HepG2 (cell line): ENCODE results near the gene GNL1. TPM values are rescaled to one million over a fixed set of nuclear protein-coding genes. Genes with fewer than 3 reads are reported as not detected.
"Not testable (repeated sequence)": the region's sequence is repeated elsewhere in the genome, so short reads cannot be mapped to it uniquely, and the experiment has no call there.

ENCODE experiments used
- ATAC-seq: fragments of 200-7000 bp; cut with Tn5 transposase; 3 replicates; pipeline ENCODE4 v1.9.1; 2020; ENCODE audit warnings: mild to moderate bottlenecking, moderate library complexity
- BruUV-seq: library from RNA; stranded (reverse); fragments of 400-500 nt; replicated peaks from 2 replicates; lab custom pipeline; 2021; lab: Mats Ljungman, UMichigan
- CTCF ChIA-PET: fragments of 300-600 bp; formaldehyde crosslinking; extraction: SDS; loops from one replicate; lab custom pipeline; 2021; ENCODE audit warnings: low total read pairs, inconsistent platforms, low intra/inter-chr PET ratio; lab: Yijun Ruan, JAX
- POLR2A ChIA-PET: fragments of 350-600 bp; sonication (Branson Sonifier 250); formaldehyde crosslinking; loops from one replicate; lab custom pipeline; 2020; ENCODE audit warnings: antibody characterized with exemption, inconsistent platforms; lab: Yijun Ruan, JAX
- DNase-seq: peaks from one replicate; pipeline ENCODE4 v3.0.0-alpha.2; 2015; ENCODE audit warnings: low spot score
- FAIRE-seq: peaks from 3 replicates; lab custom pipeline; 2011; peaks lifted over from hg19 to GRCh38; lab: Jason Lieb, UNC
- H2AFZ ChIP-seq: one replicate; pipeline ENCODE4 v1.6.1; 2011; ENCODE audit warnings: low read length, inconsistent platforms
- H3K27ac ChIP-seq: fragments of 300-600 bp; 3 replicates; pipeline ENCODE4 v1.8.0; 2011; ENCODE audit warnings: mixed run types, mild to moderate bottlenecking, mixed read lengths, low read length, inconsistent platforms; ENCODE audit not compliant: insufficient read depth; ENCODE audit errors: extremely low read length
- H3K27me3 ChIP-seq, 2 experiments: fragments of 200-600 bp in 1 of 2; 2 replicates in 1 of 2; 3 replicates in 1 of 2; pipeline versions ENCODE4 v1.6.0 to v1.8.0; 2011; ENCODE audit warnings: low read length in 2 of 2, mild to moderate bottlenecking in 2 of 2, moderate library complexity in 2 of 2, inconsistent platforms in 1 of 2; ENCODE audit not compliant: insufficient read depth in 2 of 2, control insufficient read depth in 1 of 2
- H3K36me3 ChIP-seq, 2 experiments: fragments of 200-600 bp in 1 of 2; replicated peaks in 1 of 2; 2 replicates in 1 of 2; 3 replicates in 1 of 2; pipeline versions ENCODE4 v1.5.1 to v1.8.0; 2011; ENCODE audit warnings: low read length in 2 of 2, inconsistent platforms in 1 of 2; ENCODE audit not compliant: insufficient read depth in 2 of 2, control insufficient read depth in 1 of 2
- H3K4me1 ChIP-seq: 2 replicates; pipeline ENCODE4 v1.5.1; 2012; ENCODE audit warnings: low read length, inconsistent platforms; ENCODE audit not compliant: insufficient read depth
- H3K4me2 ChIP-seq: 2 replicates; pipeline ENCODE4 v1.6.0; 2011; ENCODE audit warnings: low read depth, low read length, inconsistent platforms
- H3K4me3 ChIP-seq, 3 experiments: fragments of 200-600 bp in 1 of 3; sonication (generic), shearing (Covaris generic) in 1 of 3; replicated peaks in 1 of 3; 2 replicates each; pipeline ENCODE4 v1.5.1; 2011 to 2016; ENCODE audit warnings: low read length in 3 of 3, inconsistent platforms in 2 of 3, low read depth in 2 of 3, mild to moderate bottlenecking in 2 of 3, control low read depth in 1 of 3, mixed read lengths in 1 of 3; ENCODE audit not compliant: insufficient read depth in 1 of 3
- H3K79me2 ChIP-seq: one replicate; pipeline ENCODE4 v1.6.1; 2011; ENCODE audit warnings: low read length, inconsistent platforms; ENCODE audit not compliant: insufficient read depth
- H3K9ac ChIP-seq: 2 replicates; pipeline ENCODE4 v1.6.0; 2011; ENCODE audit warnings: mild to moderate bottlenecking, low read depth, low read length, inconsistent platforms; ENCODE audit not compliant: insufficient read depth
- H3K9me3 ChIP-seq: 2 replicates; pipeline ENCODE4 v1.5.1; 2012; ENCODE audit warnings: mild to moderate bottlenecking, low read length
- H4K20me1 ChIP-seq: 2 replicates; pipeline ENCODE4 v1.6.0; 2011; ENCODE audit warnings: inconsistent platforms, mild to moderate bottlenecking, low read length, moderate library complexity; ENCODE audit not compliant: insufficient read depth
- DMAP1 ChIP-seq: IDR thresholded peaks from 2 replicates; pipeline ENCODE4 v1.6.1; 2016
- FOXA1 ChIP-seq, 2 experiments: fragments of 450-650 bp in 1 of 2; sonication (generic) in 1 of 2; formaldehyde crosslinking in 1 of 2; IDR thresholded peaks; 2 replicates each; pipeline versions ENCODE4 v1.4.0 to v1.6.1; 2016 to 2020; ENCODE audit warnings: missing genetic modification reagents in 1 of 2
- FOXK1 ChIP-seq: sonication (generic); formaldehyde crosslinking; IDR thresholded peaks from 2 replicates; pipeline ENCODE4 v1.4.0; 2020; ENCODE audit warnings: low read depth, missing genetic modification reagents, borderline replicate concordance
- FOXO1 ChIP-seq: sonication (generic); formaldehyde crosslinking; IDR thresholded peaks from 2 replicates; pipeline ENCODE4 v1.4.0; 2020; ENCODE audit warnings: missing genetic modification reagents
- GATAD1 ChIP-seq: IDR thresholded peaks from 2 replicates; pipeline ENCODE4 v1.6.1; 2016; ENCODE audit warnings: missing genetic modification reagents, missing compliant biosample characterization
- HDAC1 ChIP-seq: sonication (generic); formaldehyde crosslinking; IDR thresholded peaks from 2 replicates; pipeline ENCODE4 v1.5.1; 2020; ENCODE audit warnings: mild to moderate bottlenecking, missing genetic modification reagents
- KDM5B ChIP-seq: sonication (generic); formaldehyde crosslinking; IDR thresholded peaks from 2 replicates; pipeline ENCODE4 v1.4.0; 2020; ENCODE audit warnings: missing genetic modification reagents, mild to moderate bottlenecking, borderline replicate concordance
- PATZ1 ChIP-seq: sonication (generic); formaldehyde crosslinking; IDR thresholded peaks from 2 replicates; pipeline ENCODE4 v1.4.0; 2020; ENCODE audit warnings: missing genetic modification reagents
- ZGPAT ChIP-seq: IDR thresholded peaks from 2 replicates; pipeline ENCODE4 v1.6.1; 2016; ENCODE audit warnings: mild to moderate bottlenecking
- ZMYM3 ChIP-seq: sonication (generic); formaldehyde crosslinking; IDR thresholded peaks from 2 replicates; pipeline ENCODE4 v1.5.1; 2020; ENCODE audit warnings: mild to moderate bottlenecking, missing genetic modification reagents
- ZNF451 ChIP-seq: sonication (generic); formaldehyde crosslinking; IDR thresholded peaks from 2 replicates; pipeline ENCODE4 v1.5.0; 2020; ENCODE audit warnings: mild to moderate bottlenecking, missing genetic modification reagents
- ZNF687 ChIP-seq: sonication (generic); formaldehyde crosslinking; IDR thresholded peaks from 2 replicates; pipeline ENCODE4 v1.5.1; 2020; ENCODE audit warnings: mild to moderate bottlenecking, missing genetic modification reagents, moderate library complexity
- ZNF710 ChIP-seq: sonication (generic); formaldehyde crosslinking; IDR thresholded peaks from 2 replicates; pipeline ENCODE4 v1.5.0; 2020; ENCODE audit warnings: mild to moderate bottlenecking, missing genetic modification reagents, borderline replicate concordance
- ZNF883 ChIP-seq: sonication (generic); formaldehyde crosslinking; IDR thresholded peaks from 2 replicates; pipeline ENCODE4 v1.5.1; 2020; ENCODE audit warnings: mild to moderate bottlenecking, missing genetic modification reagents; ENCODE audit errors: not compliant biosample characterization
- WGBS: methylation state at CpG from one replicate; pipeline ENCODE4 v1.1.6; 2017; ENCODE audit warnings: low lambda C conversion rate; 5-methylcytosine and 5-hydroxymethylcytosine counted together
- in situ Hi-C: cut with HindIII; loops from 2 replicates; pipeline ENCODE4 v1.10.0; 2017; ENCODE audit warnings: low pct_unique_long_range_greater_than_20kb; ENCODE audit not compliant: extremely low pct_ligation_motif_present
- intact Hi-C: fragments of 100-400 bp; cut with micrococcal nuclease; formaldehyde crosslinking; loops from one replicate; pipeline ENCODE4 v1.10.0; 2022; ENCODE audit not compliant: unreplicated experiment
- polyA plus RNA-seq, 8 experiments: library from polyadenylated mRNA; depleted of rRNA in 3 of 8; stranded (reverse) in 7 of 8; unstranded in 1 of 8; fragments of >200 nt; fragmentation: Illumina TruSeq in 4 of 8; extraction: Trizol in 4 of 8; gene quantifications; 2 replicates each; pipeline versions ENCODE4 v1.2.1 to v1.2.3, GENCODE V29; 2011 to 2016; ENCODE audit warnings: low read depth in 4 of 8, missing spikeins in 1 of 8, mixed read lengths in 1 of 8; ENCODE audit not compliant: insufficient read depth in 1 of 8
- total RNA-seq, 5 experiments: library from RNA; depleted of rRNA; stranded (reverse); fragments of >200 nt; fragmentation: Illumina TruSeq; extraction: Trizol; gene quantifications; 2 replicates each; pipeline ENCODE4 v1.2.3, GENCODE V29; 2016; ENCODE audit warnings: low read depth in 1 of 5

Gene GNL1
- total and polyA plus RNA-seq, 2 of the 13 experiments (the other 11 are each of a cell fraction or from before 2014, with no cell fraction given): 35.0 to 55.6 TPM

- H3K79me2 ChIP-seq; H3K36me3 ChIP-seq; H3K27me3 ChIP-seq; intact Hi-C loops; BruUV-seq; H3K9me3 ChIP-seq; FAIRE-seq; H4K20me1 ChIP-seq; in situ Hi-C loops; CTCF ChIA-PET; TF ChIP-seq FOXA1 (IDR thresholded peaks at IDR 0.05): not testable (repeated sequence)
- DNase-seq (peak; percentile 70), ATAC-seq (peak; percentile 68)
- Histone ChIP-seq H2AFZ (peak overlapping the region; percentile 59), H3K4me2 (peak overlapping the region; percentile 69), H3K27ac (peak overlapping the region; percentile 24), H3K9ac (0 out of 2 replicates have a peak overlapping the region, but pooled peaks have one; percentile 10), H3K4me1 (peaks cover 34% of the 10 kb centered on the region), H3K4me3 (peak overlapping the region in 1 of 3 experiments; percentile 39; a peak in 1 of 6 replicates)
- POLR2A ChIA-PET: interaction anchor here (0.9 to 1.6 kb wide), 7 partner anchors 8 to 94 kb away, joined by 3 to 5 read pairs (median 4); no protein-coding TSS in a partner anchor
- 45% methylated on average over 4 of the region's 7 CpGs for WGBS
- TF ChIP-seq GATAD1: 0 out of 2 replicates have a peak, but pooled peaks have one; percentile 20
- TF ChIP-seq ZMYM3 (CRISPR knock-in tag): peak; percentile 38; the same call in 1 of the 2 replicates
- peak; percentile 87 for TF ChIP-seq FOXA1 (CRISPR knock-in tag; IDR thresholded peaks at IDR 0.05)
- TF ChIP-seq DMAP1 (CRISPR knock-in tag): 0 out of 2 replicates have a peak, but pooled peaks have one; percentile 35
- peak; percentile 63 for TF ChIP-seq ZNF687
- 0 out of 2 replicates have a peak, but pooled peaks have one; percentile 24 for TF ChIP-seq KDM5B (CRISPR knock-in tag)
- TF ChIP-seq HDAC1: 0 out of 2 replicates have a peak, but pooled peaks have one; percentile 33
- TF ChIP-seq FOXO1 (CRISPR knock-in tag): peak; percentile 42; the same call in 1 of the 2 replicates
- TF ChIP-seq FOXK1 (CRISPR knock-in tag): 0 out of 2 replicates have a peak, but pooled peaks have one; percentile 48
- 0 out of 2 replicates have a peak, but pooled peaks have one; percentile 38 for TF ChIP-seq ZNF710 (CRISPR knock-in tag)
- TF ChIP-seq ZGPAT (CRISPR knock-in tag): peak; percentile 31; the same call in 1 of the 2 replicates
- 0 out of 2 replicates have a peak, but pooled peaks have one; percentile 36 for TF ChIP-seq ZNF451
- peak; percentile 28; the same call in 1 of the 2 replicates for TF ChIP-seq PATZ1 (CRISPR knock-in tag)
- peak; percentile 32 for TF ChIP-seq ZNF883
Observed at GRCh38 chr6:30521082-30521481, 35.2 kb downstream of the GNL1 start.
